GM19099 (cell line): ENCODE data around the gene SETD9.

ENCODE experiments used
- POLR2A ChIP-seq: IDR thresholded peaks from 3 replicates; pipeline ENCODE4 v1.6.1; 2011; ENCODE audit warnings: low read depth; ENCODE audit not compliant: insufficient read length; ENCODE audit errors: extremely low read depth

SETD9 gene

GRCh38 chr5:56913766-56914165 is 4.4 kb downstream of the SETD9 start:
- TF ChIP-seq POLR2A: no peak

GRCh38 chr5:56914678-56915077 is 5.3 kb downstream of the SETD9 start:
- TF ChIP-seq POLR2A: no peak

DNA sequence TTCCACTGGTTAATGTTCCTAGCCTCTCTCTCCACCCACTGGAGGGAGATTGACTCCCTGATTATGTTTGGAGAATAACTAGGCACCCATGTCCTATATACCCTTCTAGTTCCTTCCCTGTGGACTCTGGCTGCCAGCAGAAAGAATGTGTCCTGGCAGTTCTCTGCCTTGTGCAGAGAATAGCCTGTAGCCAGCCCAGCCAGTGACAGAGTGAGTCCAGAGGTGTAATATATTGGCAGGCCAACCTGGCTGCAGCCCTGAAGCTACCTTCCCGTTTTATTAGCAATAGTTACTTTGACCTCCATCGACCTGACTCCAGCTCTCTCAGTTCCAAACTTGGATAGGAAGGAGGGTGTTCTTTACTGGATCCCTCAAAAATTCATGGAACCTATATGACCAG is 8.1 kb downstream of the SETD9 start:
- TF ChIP-seq POLR2A: no peak

DNA sequence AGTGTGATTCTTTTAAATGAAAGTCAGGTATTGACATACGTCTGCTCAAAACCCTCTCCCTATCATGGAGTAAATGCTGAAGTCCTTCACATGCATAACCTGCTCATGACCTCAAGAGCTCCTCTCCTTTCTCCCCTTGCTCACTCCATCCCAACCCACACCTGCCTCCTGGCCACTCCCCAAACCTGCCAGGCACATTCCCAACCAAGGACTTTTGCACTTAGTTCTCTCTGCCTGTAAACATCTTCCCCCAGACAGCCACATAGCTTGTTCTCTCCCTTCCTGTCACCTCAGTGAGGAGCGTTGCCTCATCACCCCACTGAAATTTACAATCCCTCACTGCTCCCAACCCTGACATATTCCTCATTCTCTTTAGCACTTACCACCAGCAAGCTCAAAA is 8.7 kb downstream of the SETD9 start:
- TF ChIP-seq POLR2A: no peak

DNA sequence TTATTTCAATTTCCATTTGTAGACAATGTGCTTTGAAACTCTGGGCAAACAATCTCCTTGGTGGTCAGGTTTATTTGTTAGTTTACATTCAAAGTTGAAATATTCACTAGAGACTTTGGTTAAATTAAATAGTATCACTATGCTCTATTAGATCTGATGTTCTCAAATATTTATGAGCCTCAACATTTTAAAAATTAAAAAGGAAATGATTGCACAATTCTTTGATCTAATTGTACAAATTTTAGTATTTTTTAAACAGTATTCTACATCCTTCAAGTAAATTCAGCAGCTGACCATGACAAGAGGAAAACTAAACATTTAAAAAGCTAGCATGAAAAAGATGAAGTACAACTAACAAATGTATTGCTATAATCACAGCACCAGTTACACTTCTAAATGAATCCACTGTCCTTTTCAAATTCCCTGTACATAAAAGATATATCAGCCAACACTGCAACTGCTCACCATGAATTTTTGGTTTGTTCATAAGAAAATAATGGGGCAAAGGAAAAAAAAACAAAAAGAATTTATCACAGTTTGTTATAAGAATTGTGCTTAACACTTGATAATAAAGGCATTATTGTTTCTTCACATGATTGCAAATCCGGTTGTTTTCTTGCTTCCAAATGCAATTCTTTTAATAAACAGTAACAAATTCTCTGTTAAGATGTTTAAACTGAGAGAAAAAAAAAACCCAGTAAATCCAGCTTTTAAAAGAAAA is 10.7 kb downstream of the SETD9 start:
- no peak for TF ChIP-seq POLR2A

DNA sequence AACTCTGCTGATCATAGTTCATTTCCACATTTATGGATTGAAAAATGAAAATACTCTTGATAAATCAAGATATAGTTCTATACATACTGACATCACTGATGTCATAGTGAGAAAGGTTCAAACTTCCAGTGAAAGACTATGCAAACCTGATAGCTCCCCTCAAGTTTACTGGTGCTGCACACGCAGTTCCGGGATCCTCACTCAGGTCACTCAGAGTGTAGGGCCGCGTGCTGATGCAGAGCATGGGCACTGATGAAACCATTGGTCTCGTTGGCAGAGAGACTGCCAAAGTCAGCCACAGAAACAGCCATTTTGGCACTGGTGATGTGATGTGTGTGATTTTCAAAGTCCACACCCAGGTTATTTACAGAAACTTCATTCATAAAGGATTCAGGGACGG is 13.5 kb downstream of the SETD9 start:
- no peak for TF ChIP-seq POLR2A

DNA sequence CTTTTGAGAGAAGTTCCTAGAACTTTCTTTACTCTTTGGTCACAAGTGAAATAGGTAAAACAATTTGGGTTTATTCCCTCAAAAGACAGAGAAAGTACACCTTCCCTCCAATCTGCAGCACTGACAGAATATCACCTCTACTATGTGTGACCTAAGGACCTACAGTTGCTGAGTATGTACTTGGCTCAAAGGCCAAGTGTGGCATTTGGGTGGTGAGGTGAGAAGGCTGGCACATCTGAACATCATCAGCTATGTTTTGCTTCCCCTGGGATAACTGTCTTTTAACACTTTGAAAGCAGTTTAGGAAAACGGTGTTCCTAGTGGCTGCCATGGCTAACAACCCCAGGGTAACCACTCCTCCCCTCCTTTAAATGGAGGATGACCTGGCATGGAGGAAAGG is 24.9 kb downstream of the SETD9 start:
- no peak for TF ChIP-seq POLR2A

- TF ChIP-seq POLR2A: no peak
Observed at GRCh38 chr5:56938858-56939257, 29.5 kb downstream of the SETD9 start.

- TF ChIP-seq POLR2A: no peak
Observed at GRCh38 chr5:56941981-56942380, 32.6 kb downstream of the SETD9 start.

- TF ChIP-seq POLR2A: no peak
Observed at GRCh38 chr5:56947052-56947451, 37.7 kb downstream of the SETD9 start.

GRCh38 chr5:56950626-56951125 is 41.3 kb downstream of the SETD9 start:
- no peak for TF ChIP-seq POLR2A

- TF ChIP-seq POLR2A: no peak
Observed at GRCh38 chr5:56951126-56951945, 41.9 kb downstream of the SETD9 start.

DNA sequence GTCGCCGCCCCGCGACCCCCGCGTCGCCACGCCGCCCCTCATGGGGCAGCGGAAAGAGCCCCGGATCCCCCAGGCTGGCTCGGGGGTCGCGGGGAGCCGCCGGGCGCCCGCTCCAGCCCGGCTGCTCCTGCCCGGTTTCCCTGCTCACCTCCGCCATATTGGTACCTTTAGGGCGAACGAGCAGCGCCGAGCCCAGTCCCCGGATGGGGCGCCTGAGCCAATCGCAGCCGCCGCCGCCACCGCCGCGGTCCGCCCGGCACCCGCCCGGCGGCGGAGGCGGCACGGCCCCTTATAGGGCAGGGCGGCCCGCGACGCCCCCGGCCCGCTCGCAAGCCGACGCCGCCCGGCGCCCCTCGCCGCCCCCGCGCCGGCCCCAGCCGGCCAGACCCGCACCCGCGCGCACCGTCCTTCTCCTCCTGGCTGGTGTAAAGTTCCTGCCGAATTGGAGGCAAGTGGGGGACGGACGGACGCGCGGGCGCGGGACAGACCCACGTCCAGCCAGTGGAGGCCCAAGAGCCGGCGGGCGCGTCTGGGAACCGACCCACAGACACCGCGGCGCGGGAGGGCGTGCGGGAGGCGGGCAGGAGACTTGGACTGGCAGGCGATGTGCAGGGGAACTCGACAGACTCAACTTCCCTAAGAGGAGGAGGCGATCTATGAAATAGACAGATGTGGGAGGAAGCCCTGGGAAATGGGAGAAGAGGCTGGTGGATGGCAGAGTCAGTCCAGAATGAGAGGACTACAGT is 42.7 kb downstream of the SETD9 start, which contains the start of gene MIER3:
MIER3 (minus strand) TSS at position 178 of the 746 bp plus-strand sequence; CDS start at position 157, 21 bp downstream.
- TF ChIP-seq POLR2A: peak; percentile 66

DNA sequence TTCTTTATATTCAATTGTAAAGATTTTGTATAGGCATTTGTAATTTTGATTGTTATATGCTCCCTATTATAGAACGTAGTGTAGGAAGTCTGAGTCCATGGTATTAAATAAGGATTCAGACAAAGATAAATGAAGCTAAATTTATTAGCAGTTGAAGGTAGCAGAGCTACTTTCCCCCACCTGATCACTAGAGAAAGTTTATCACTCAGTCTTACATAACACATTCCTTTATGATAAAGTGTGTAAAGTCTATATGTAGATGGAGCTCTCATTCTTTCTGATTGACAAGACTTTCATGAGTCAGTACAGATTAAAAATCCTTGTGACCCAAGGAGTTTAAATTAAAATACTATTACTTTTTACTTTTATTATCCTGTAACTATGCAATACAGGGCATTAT is 44.9 kb downstream of the SETD9 start:
- no peak for TF ChIP-seq POLR2A

DNA sequence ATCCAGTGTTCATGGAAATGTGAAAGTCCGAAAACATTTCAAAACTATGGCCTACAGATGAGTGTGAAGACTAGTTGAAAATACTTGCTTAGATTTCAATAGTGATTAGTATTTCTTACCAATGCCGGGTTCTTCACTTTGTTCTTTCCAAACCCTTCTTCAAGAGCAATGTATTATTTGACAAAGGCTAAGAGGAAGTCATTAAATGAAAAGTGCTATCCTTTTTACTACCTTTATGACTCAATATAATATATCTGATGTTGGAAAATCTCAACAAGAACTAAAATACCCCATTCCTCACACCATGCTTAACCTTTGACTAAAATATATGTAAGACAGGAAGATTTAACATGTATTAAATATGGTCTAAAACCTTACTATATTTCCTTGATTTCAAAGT is 49.2 kb downstream of the SETD9 start:
- no peak for TF ChIP-seq POLR2A
